ENCODE results near the gene DDC. TPM values are rescaled to one million over a fixed set of nuclear protein-coding genes. Genes with fewer than 3 reads are reported as not detected.

DDC gene
- total and polyA plus RNA-seq, 9 donors, result 0.24 to 3.3 (median 0.72) TPM

- no peak for DNase-seq
- Histone ChIP-seq H3K27ac (no peak overlapping the region), H3K36me3 (no peaks in the 10 kb centered on the region), H3K9me3 (no peaks in the 10 kb centered on the region), H3K4me1 (ENCODE audit: insufficient read depth) (peaks cover 3% of the 10 kb centered on the region), H3K27me3 (no peaks in the 10 kb centered on the region), H3K4me3 (no peak overlapping the region)
- WGBS, 3 donors, result 94% methylated on average over 12 of the region's 12 CpGs
- intact Hi-C loops (cut with DNase I), result loop anchor here in 1 of 4 donors (10.0 kb wide), 1 partner anchor 55 kb away; no protein-coding TSS in a partner anchor
- no peak for TF ChIP-seq POLR2A (IDR thresholded peaks at IDR 0.05)
- no peak for TF ChIP-seq EP300 (IDR thresholded peaks at IDR 0.05)
- no peak for TF ChIP-seq CTCF (IDR thresholded peaks at IDR 0.05)
Observed at GRCh38 chr7:50599385-50599784, 34.2 kb upstream of the DDC start.

- peaks cover 3% of the 10 kb centered on the region for H3K4me1 ChIP-seq (ENCODE audit: insufficient read depth)
- no peak for DNase-seq
- TF ChIP-seq POLR2A (IDR thresholded peaks at IDR 0.05) (no peak), CTCF (IDR thresholded peaks at IDR 0.05) (no peak), EP300 (IDR thresholded peaks at IDR 0.05) (no peak)
- H3K27ac ChIP-seq, result no peak overlapping the region
- 87 to 90% (median 89%) methylated on average over 18 of the region's 18 CpGs for WGBS, 3 donors
- H3K4me3 ChIP-seq, result no peak overlapping the region
- H3K9me3 ChIP-seq, result no peaks in the 10 kb centered on the region
- H3K27me3 ChIP-seq, result no peaks in the 10 kb centered on the region
- no peaks in the 10 kb centered on the region for H3K36me3 ChIP-seq
- intact Hi-C loops (cut with DNase I), result loop anchor here in 1 of 4 donors (10.0 kb wide), 1 partner anchor 56 kb away; no protein-coding TSS in a partner anchor
Observed at GRCh38 chr7:50598460-50599343, 33.5 kb upstream of the DDC start.

GRCh38 chr7:50596484-50596883 is 31.3 kb upstream of the DDC start:
- intact Hi-C loops (cut with DNase I), result loop anchor here in 1 of 4 donors (10.0 kb wide), 1 partner anchor 58 kb away; no protein-coding TSS in a partner anchor
- H3K4me1 ChIP-seq (ENCODE audit: insufficient read depth), result peaks cover 3% of the 10 kb centered on the region
- no peak for TF ChIP-seq EP300 (IDR thresholded peaks at IDR 0.05)
- no peak for TF ChIP-seq CTCF (IDR thresholded peaks at IDR 0.05)
- TF ChIP-seq POLR2A (IDR thresholded peaks at IDR 0.05), result no peak
- no peaks in the 10 kb centered on the region for H3K36me3 ChIP-seq
- H3K9me3 ChIP-seq, result no peaks in the 10 kb centered on the region
- WGBS, 3 donors, result 89 to 92% (median 89%) methylated on average over 4 of the region's 4 CpGs
- H3K27me3 ChIP-seq, result no peaks in the 10 kb centered on the region
- H3K27ac ChIP-seq, result no peak overlapping the region
- H3K4me3 ChIP-seq, result no peak overlapping the region
- no peak for DNase-seq

GRCh38 chr7:50595491-50596102 is 30.4 kb upstream of the DDC start:
- intact Hi-C loops (cut with DNase I), result loop anchor here in 1 of 4 donors (10.0 kb wide), 1 partner anchor 59 kb away; no protein-coding TSS in a partner anchor
- TF ChIP-seq EP300 (IDR thresholded peaks at IDR 0.05) (no peak), CTCF (IDR thresholded peaks at IDR 0.05) (peak in 2 of 3 donors; percentile 54 to 58), POLR2A (IDR thresholded peaks at IDR 0.05) (no peak)
- Histone ChIP-seq H3K27ac (no peak overlapping the region), H3K4me3 (no peak overlapping the region), H3K9me3 (no peaks in the 10 kb centered on the region), H3K27me3 (no peaks in the 10 kb centered on the region), H3K4me1 (ENCODE audit: insufficient read depth) (peaks cover 3% of the 10 kb centered on the region), H3K36me3 (no peaks in the 10 kb centered on the region)
- WGBS, 3 donors, result 41 to 54% (median 43%) methylated on average over 5 of the region's 5 CpGs
- peak in 4 of 5 donors; percentile 43 to 68 (median 55) for DNase-seq

All from ovary (tissue), 9 donors.